ENCODE data around the gene RPH3AL. TPM values are rescaled to one million over a fixed set of nuclear protein-coding genes. Genes with fewer than 3 reads are reported as not detected.

The RPH3AL gene
- total RNA-seq, 1 experiment from 2014 or later, result 24.9 TPM

DNA sequence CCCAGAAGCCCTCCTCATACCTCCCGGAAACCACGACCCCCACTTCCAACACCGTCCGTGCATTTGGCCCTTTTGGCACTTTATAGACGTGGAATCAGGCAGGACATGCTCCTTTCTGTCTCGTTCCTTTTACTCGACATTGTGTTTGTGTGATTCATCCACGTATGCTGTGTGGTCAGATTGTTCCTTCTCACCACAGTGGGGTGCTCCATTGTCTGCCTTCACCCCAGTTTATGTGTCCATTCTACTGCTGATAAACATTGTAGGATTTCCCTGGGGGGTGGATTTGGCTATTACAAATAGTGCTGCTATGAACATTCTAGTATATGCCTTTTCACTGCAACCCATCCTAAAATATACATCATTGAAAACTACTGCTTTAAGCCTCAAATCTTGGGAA, 28.9 kb upstream of the RPH3AL start:
- Histone ChIP-seq H3K9me3 (ENCODE audit: low read length) (no peaks in the 10 kb centered on the region), H3K4me2 (ENCODE audit: low read length) (no peak overlapping the region), H3K4me1 (ENCODE audit: insufficient read depth, low read length) (no peaks in the 10 kb centered on the region; the same call in 1 of the 2 replicates), H3F3A (ENCODE audit: low read length, unreplicated experiment) (no peaks in the 10 kb centered on the region), H3K36me3 (ENCODE audit: low read depth, low read length) (no peaks in the 10 kb centered on the region), H3K9me2 (replicated peaks; ENCODE audit: low read length) (no peaks in the 10 kb centered on the region), H4K20me1 (ENCODE audit: low read length) (no peaks in the 10 kb centered on the region), H3K9ac (ENCODE audit: low read length) (no peak overlapping the region), H3K4me3 (ENCODE audit: low read length) (no peak overlapping the region), H3K27ac (ENCODE audit: low read length) (no peak overlapping the region), H3K79me2 (ENCODE audit: low read length) (no peaks in the 10 kb centered on the region), H3K27me3 (ENCODE audit: low read length) (no peaks in the 10 kb centered on the region), H2AFZ (ENCODE audit: low read length) (no peak overlapping the region)
- ChIA-PET CTCF (no interaction called here), POLR2A (ENCODE audit: unreplicated experiment) (no interaction called here)
- TF ChIP-seq CTCF (conservative IDR thresholded peaks at IDR 0.05; ENCODE audit: low read depth, low read length) (no peak), EZH2 (IDR thresholded peaks at IDR 0.05; ENCODE audit: low read length, unreplicated experiment) (no peak), EZH2phosphoT487 (IDR thresholded peaks at IDR 0.05; ENCODE audit: borderline replicate concordance, low read length) (no peak)
- intact Hi-C loops (cut with micrococcal nuclease), result no loop called here
- no TSS peak for BruUV-seq (replicated peaks)
- no peak for DNase-seq
- no peak for ATAC-seq

DNA sequence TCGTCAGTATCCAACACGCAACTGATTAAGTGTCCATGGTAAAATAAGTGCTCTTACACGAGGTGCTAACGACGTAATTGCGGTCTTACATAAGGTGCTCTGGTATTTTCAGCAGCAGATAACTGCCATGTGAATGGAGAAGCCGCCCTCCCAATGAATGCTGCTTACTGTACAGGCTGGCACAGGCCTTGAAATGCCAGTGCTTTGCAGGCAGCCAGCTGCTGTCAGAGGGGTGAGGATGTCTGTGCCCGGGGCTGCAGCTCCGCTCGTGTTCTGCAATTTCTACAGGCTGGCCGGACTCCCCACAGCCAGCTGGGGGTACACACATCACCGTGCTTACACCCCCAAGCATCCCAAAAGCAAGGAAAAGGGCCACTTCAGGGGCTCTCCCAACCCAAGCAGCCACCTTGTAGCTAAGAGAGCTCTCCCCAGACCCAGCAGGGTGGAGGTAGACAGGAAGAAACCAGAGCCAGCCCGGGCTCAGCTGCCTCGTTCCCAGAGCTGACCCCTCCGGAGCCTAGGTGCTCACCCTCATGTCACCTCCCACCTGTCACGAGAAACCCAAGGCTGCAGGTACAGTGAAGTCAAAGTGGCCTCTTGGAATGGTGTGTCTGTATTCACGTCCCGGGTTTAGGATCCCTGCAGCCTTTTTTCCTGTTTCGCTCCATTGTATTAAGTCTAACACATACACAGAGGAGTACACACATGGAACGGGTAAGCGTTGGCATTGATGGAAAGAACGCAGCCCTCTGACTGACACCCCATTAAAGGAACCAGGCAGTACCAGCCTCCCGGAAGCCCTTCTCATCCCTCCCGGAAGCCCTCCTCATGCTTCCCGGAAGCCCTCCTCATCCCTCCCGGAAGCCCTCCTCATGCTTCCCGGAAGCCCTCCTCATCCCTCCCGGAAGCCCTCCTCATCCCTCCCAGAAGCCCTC, 27.2 kb upstream of the RPH3AL start:
- H3K27ac ChIP-seq (ENCODE audit: low read length), result no peak overlapping the region
- DNase-seq (no peak), ATAC-seq (no peak)
- H3K4me2 ChIP-seq (ENCODE audit: low read length), result no peak overlapping the region
- no peak overlapping the region for H2AFZ ChIP-seq (ENCODE audit: low read length)
- no peaks in the 10 kb centered on the region for H3K79me2 ChIP-seq (ENCODE audit: low read length)
- H4K20me1 ChIP-seq (ENCODE audit: low read length), result no peaks in the 10 kb centered on the region
- TF ChIP-seq EZH2 (IDR thresholded peaks at IDR 0.05; ENCODE audit: low read length, unreplicated experiment) (no peak), CTCF (conservative IDR thresholded peaks at IDR 0.05; ENCODE audit: low read depth, low read length) (no peak), EZH2phosphoT487 (IDR thresholded peaks at IDR 0.05; ENCODE audit: borderline replicate concordance, low read length) (no peak)
- H3K36me3 ChIP-seq (ENCODE audit: low read depth, low read length), result no peaks in the 10 kb centered on the region
- no peak overlapping the region for H3K4me3 ChIP-seq (ENCODE audit: low read length)
- intact Hi-C loops (cut with micrococcal nuclease), result no loop called here
- H3K9me2 ChIP-seq (replicated peaks; ENCODE audit: low read length), result no peaks in the 10 kb centered on the region
- no peak overlapping the region for H3K9ac ChIP-seq (ENCODE audit: low read length)
- H3K9me3 ChIP-seq (ENCODE audit: low read length), result no peaks in the 10 kb centered on the region
- CTCF ChIA-PET, result no interaction called here
- BruUV-seq (replicated peaks), result no TSS peak
- no peaks in the 10 kb centered on the region for H3K27me3 ChIP-seq (ENCODE audit: low read length)
- H3K4me1 ChIP-seq (ENCODE audit: insufficient read depth, low read length), result no peaks in the 10 kb centered on the region
- POLR2A ChIA-PET (ENCODE audit: unreplicated experiment), result no interaction called here
- no peaks in the 10 kb centered on the region for H3F3A ChIP-seq (ENCODE audit: low read length, unreplicated experiment)

GRCh38 chr17:378068-378467, 25.5 kb upstream of the RPH3AL start:
- Histone ChIP-seq H3K36me3 (ENCODE audit: low read depth, low read length) (no peaks in the 10 kb centered on the region), H3K79me2 (ENCODE audit: low read length) (no peaks in the 10 kb centered on the region), H3K27me3 (ENCODE audit: low read length) (no peaks in the 10 kb centered on the region), H3K4me1 (ENCODE audit: insufficient read depth, low read length) (peaks cover 4% of the 10 kb centered on the region; the same call in 1 of the 2 replicates), H3K9me3 (ENCODE audit: low read length) (no peaks in the 10 kb centered on the region), H3K27ac (ENCODE audit: low read length) (no peak overlapping the region), H3K9me2 (replicated peaks; ENCODE audit: low read length) (no peaks in the 10 kb centered on the region), H3F3A (ENCODE audit: low read length, unreplicated experiment) (no peaks in the 10 kb centered on the region), H2AFZ (ENCODE audit: low read length) (no peak overlapping the region), H3K9ac (ENCODE audit: low read length) (no peak overlapping the region), H3K4me3 (ENCODE audit: low read length) (no peak overlapping the region), H4K20me1 (ENCODE audit: low read length) (no peaks in the 10 kb centered on the region), H3K4me2 (ENCODE audit: low read length) (no peak overlapping the region)
- intact Hi-C loops (cut with micrococcal nuclease), result no loop called here
- BruUV-seq (replicated peaks), result no TSS peak
- DNase-seq (no peak), ATAC-seq (no peak)
- POLR2A ChIA-PET (ENCODE audit: unreplicated experiment), result no interaction called here
- CTCF ChIA-PET, result no interaction called here
- TF ChIP-seq EZH2phosphoT487 (IDR thresholded peaks at IDR 0.05; ENCODE audit: borderline replicate concordance, low read length) (no peak), EZH2 (IDR thresholded peaks at IDR 0.05; ENCODE audit: low read length, unreplicated experiment) (no peak), CTCF (conservative IDR thresholded peaks at IDR 0.05; ENCODE audit: low read depth, low read length) (no peak)

Measured in PC-3 (cell line).